BJ (cell line): ENCODE measurements around the gene LATS2. TPM values are rescaled to one million over a fixed set of nuclear protein-coding genes. Genes with fewer than 3 reads are reported as not detected.

ENCODE experiments used
- CTCF ChIA-PET: fragments of 350-600 bp; formaldehyde crosslinking; extraction: SDS; loops from one replicate; lab custom pipeline; 2021; ENCODE audit warnings: antibody characterized with exemption, inconsistent platforms; lab: Yijun Ruan, JAX
- POLR2A ChIA-PET: fragments of 300-600 bp; sonication (Branson Sonifier 250); formaldehyde crosslinking; extraction: SDS; loops from one replicate; lab custom pipeline; 2021; ENCODE audit warnings: antibody characterized with exemption; lab: Charles Lee
- DNase-seq: peaks from one replicate; pipeline ENCODE4 v3.0.0-alpha.2; 2011; ENCODE audit warnings: low read depth
- H3K27me3 ChIP-seq: 2 replicates; pipeline ENCODE4 v1.6.0; 2011; ENCODE audit warnings: low read length; ENCODE audit not compliant: control insufficient read depth, insufficient read depth
- H3K36me3 ChIP-seq: 2 replicates; pipeline ENCODE4 v1.5.1; 2011; ENCODE audit warnings: low read length; ENCODE audit not compliant: control insufficient read depth, insufficient read depth
- H3K4me3 ChIP-seq: 2 replicates; pipeline ENCODE4 v1.5.1; 2011; ENCODE audit warnings: low read depth, mild to moderate bottlenecking, control low read depth, low read length
- polyA plus RNA-seq: library from polyadenylated mRNA; depleted of rRNA; stranded (reverse); fragments of >200 nt; gene quantifications from 2 replicates; pipeline ENCODE4 v1.2.3, GENCODE V29; 2011
- TF ChIP-seq, protein P1 (sequence below): IDR thresholded peaks from 2 replicates; pipeline ENCODE4 v1.5.1; 2011; ENCODE audit warnings: low read depth, mild to moderate bottlenecking, control low read depth, inconsistent platforms, low read length, moderate library complexity; ENCODE audit not compliant: insufficient read depth

Gene LATS2
- polyA plus RNA-seq, 1 experiment: 20.0 TPM

DNA sequence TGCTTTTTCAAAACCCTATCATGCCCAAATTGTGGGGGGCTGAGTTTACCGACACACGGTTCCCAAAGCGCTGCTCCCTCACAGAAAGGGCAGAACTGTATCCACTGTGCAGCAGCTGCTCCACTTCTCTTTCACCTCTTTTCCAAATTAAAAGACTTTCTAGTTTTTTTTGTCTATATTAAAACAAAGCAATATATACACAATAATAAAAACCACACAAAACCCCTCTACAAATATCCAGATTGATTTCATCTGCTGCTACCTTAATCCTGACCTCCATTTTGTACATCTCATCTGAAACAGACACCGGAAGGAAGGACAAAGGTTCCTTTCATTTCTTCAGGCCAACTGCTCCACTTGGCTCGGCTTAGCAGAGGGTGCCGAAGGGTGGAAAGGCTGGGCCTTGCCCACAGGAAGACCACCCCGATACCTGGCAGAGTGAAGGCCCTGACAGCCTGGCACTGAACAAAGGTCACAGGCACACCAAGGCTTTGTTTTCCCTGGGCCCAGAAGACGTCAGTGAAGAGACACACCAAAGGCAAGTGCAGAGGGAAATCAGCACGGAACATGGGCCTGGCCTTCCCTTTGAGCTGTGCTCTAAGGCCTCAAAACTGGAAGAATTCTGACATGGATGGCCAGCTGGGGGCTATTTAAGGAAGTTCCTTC is 71.6 kb downstream of the LATS2 start:
- CTCF ChIA-PET: no interaction called here
- POLR2A ChIA-PET: no interaction called here
- Histone ChIP-seq H3K4me3 (no peak overlapping the region), H3K27me3 (no peaks in the 10 kb centered on the region), H3K36me3 (peaks cover 42% of the 10 kb centered on the region)
- DNase-seq: no peak
- TF ChIP-seq, protein P1, sequence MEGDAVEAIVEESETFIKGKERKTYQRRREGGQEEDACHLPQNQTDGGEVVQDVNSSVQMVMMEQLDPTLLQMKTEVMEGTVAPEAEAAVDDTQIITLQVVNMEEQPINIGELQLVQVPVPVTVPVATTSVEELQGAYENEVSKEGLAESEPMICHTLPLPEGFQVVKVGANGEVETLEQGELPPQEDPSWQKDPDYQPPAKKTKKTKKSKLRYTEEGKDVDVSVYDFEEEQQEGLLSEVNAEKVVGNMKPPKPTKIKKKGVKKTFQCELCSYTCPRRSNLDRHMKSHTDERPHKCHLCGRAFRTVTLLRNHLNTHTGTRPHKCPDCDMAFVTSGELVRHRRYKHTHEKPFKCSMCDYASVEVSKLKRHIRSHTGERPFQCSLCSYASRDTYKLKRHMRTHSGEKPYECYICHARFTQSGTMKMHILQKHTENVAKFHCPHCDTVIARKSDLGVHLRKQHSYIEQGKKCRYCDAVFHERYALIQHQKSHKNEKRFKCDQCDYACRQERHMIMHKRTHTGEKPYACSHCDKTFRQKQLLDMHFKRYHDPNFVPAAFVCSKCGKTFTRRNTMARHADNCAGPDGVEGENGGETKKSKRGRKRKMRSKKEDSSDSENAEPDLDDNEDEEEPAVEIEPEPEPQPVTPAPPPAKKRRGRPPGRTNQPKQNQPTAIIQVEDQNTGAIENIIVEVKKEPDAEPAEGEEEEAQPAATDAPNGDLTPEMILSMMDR: no peak

DNA sequence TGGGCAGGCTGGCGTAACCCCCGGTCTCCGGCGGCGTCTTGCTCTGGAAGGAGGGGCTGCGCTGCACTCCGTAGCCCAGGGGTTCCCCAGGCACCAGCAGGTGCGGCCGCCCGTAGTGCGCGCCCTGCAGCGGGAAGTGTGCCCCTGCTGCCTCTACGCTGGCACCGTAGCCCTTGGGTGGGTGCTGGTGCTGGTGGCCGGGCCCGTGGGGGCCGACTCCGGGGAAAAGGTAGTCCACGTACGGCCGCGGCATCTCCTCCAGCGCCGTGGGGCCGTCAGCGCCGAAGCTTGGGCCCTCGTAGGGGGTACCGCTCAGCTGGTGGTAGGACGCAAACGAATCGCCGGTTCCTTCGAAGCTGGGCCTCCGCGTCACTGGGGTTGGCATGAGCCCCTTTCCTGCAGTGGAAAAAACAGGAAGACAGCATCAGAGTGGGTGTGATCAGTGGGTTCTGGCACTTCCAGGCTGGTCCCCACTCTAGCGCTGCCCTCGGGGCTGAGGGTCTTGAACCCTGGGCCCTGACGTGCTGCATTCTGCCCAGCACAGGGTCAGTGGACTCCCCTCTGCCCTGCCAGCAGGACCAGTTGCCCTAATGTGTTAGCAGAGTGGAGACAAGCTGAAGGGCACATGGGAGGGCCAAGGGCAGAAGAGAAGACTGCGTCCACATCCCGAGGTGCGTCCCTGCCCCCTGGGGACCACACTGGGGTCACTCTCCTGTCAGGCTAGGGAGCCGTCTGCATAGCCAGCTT is 72.3 kb downstream of the LATS2 start:
- Histone ChIP-seq H3K27me3 (no peaks in the 10 kb centered on the region), H3K36me3 (peaks cover 40% of the 10 kb centered on the region), H3K4me3 (no peak overlapping the region)
- no peak for DNase-seq
- ChIA-PET CTCF (no interaction called here), POLR2A (no interaction called here)
- TF ChIP-seq, protein P1: no peak

DNA sequence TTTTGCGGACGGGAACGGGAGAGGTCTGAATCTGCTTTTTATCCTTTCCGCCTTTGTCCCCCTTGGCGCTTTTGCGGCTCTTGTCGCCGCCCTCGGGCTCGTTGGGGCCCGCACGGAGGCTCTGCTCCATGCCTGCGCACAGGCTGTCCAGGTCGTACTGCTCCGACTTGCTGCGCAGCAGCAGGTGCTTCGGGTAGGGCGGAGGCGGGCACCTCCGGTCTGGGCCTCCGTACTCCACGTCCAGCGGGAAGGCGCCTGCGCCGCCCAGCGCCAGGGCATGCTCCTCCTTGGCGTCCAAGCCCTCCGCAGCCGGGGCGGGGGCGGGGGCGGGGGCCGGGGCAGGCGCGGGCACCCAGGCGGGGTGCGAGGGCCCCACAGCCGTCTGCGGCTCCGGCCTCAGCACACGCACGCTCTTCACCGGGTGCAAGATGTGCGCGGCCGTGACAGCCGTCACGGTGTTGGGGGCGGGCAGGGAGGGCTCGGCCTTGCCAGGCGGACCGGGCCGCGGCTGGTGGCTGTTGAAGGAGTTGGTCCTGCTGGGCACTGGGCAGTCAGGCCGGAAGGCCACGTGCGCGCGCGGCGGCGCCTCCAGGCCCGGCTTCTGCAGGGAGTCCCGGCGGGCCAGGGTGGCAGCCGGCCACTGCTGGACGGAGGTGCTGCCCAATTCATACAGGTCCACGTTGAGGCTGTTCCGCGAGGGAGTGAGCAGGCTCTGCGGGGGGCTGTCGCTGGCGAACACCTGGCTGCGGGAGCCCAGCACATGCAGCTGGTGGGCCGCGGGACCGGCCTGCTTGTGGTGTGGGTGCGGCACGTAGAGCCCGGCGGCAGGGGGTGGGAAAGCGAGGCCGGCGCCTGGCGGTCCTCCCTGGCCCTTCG is 73.1 kb downstream of the LATS2 start:
- H3K4me3 ChIP-seq: no peak overlapping the region
- ChIA-PET CTCF (no interaction called here), POLR2A (no interaction called here)
- no peaks in the 10 kb centered on the region for H3K27me3 ChIP-seq
- no peak for DNase-seq
- peaks cover 41% of the 10 kb centered on the region for H3K36me3 ChIP-seq
- TF ChIP-seq, protein P1: no peak

DNA sequence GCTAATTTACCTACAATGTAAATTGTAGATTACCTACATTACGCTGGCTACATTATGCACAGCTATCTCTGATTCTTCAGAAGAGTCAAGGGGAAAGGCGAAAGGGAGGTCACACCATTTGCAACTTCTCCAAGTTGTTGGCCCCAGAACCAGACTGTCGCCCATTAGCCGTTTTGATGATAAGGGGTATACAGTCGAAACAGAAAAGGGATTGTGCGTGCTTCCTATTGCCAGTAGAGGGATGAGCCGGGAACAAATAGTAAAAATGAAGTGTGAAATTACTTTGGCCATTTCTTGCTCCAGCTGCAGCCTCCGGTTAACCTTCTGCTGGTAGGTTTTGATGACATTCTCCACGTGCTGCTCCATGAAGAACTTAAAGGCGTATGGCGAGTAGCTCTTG is 73.8 kb downstream of the LATS2 start:
- DNase-seq: no peak
- H3K36me3 ChIP-seq: peaks cover 43% of the 10 kb centered on the region
- no peak overlapping the region for H3K4me3 ChIP-seq
- H3K27me3 ChIP-seq: no peaks in the 10 kb centered on the region
- POLR2A ChIA-PET: no interaction called here
- TF ChIP-seq, protein P1: no peak
- CTCF ChIA-PET: no interaction called here

DNA sequence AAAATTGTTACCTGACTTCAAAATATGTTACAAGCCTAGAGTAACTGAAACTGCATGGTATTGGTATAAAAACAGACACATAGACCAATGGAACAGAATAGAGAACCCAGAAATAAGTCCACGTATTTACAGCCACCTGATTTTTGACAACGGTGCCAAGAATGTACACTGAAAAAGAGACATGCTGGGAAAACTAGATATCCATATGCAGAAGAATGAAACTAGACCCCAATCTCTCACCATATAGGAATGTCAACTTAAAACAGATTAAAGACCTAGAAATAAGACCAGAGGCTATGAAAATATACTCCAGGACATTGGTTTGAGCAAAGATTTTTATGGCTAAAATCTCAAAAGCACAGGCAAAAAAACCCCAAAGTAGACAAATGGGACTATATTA is 76.5 kb downstream of the LATS2 start:
- TF ChIP-seq, protein P1: no peak
- CTCF ChIA-PET: interaction anchor here (1.4 kb wide), 1 partner anchor 8 kb away, joined by 4 read pairs; no protein-coding TSS in a partner anchor
- Histone ChIP-seq H3K27me3 (no peaks in the 10 kb centered on the region), H3K36me3 (peaks cover 43% of the 10 kb centered on the region), H3K4me3 (no peak overlapping the region)
- POLR2A ChIA-PET: no interaction called here
- no peak for DNase-seq
